MCF 10A (cell line): Measurements from ENCODE around the gene TXNDC15. TPM values are rescaled to one million over a fixed set of nuclear protein-coding genes. Genes with fewer than 3 reads are reported as not detected.

ENCODE experiments used
- BruUV-seq: library from RNA; stranded (reverse); fragments of 400-500 nt; replicated peaks from 2 replicates; lab custom pipeline; 2021; lab: Mats Ljungman, UMichigan
- CTCF ChIA-PET: fragments of 300-600 bp; sonication (Branson Sonifier 250); formaldehyde crosslinking; extraction: SDS; loops from one replicate; lab custom pipeline; 2021; ENCODE audit warnings: antibody characterized with exemption, inconsistent platforms; lab: Yijun Ruan, JAX
- POLR2A ChIA-PET: fragments of 300-600, 350-650 bp; sonication (Branson Sonifier 250); formaldehyde crosslinking; extraction: SDS; loops from one replicate; lab custom pipeline; 2020; ENCODE audit warnings: antibody characterized with exemption, inconsistent platforms; lab: Yijun Ruan, JAX
- DNase-seq: peaks from one replicate; pipeline ENCODE4 v3.0.0-alpha.2; 2018; ENCODE audit not compliant: unreplicated experiment
- H3K27ac Mint-ChIP-seq: one replicate; pipeline ENCODE4 v1.8.0; 2022; ENCODE audit warnings: mild to moderate bottlenecking, low read depth, mixed read lengths; ENCODE audit not compliant: unreplicated experiment
- H3K27me3 Mint-ChIP-seq: one replicate; pipeline ENCODE4 v1.8.0; 2022; ENCODE audit warnings: mixed read lengths; ENCODE audit not compliant: insufficient read depth, unreplicated experiment
- H3K36me3 Mint-ChIP-seq: one replicate; pipeline ENCODE4 v1.8.0; 2022; ENCODE audit warnings: mild to moderate bottlenecking, moderate library complexity, mixed read lengths; ENCODE audit not compliant: insufficient read depth, unreplicated experiment
- H3K4me1 Mint-ChIP-seq: one replicate; pipeline ENCODE4 v1.8.0; 2022; ENCODE audit warnings: mixed read lengths; ENCODE audit not compliant: insufficient read depth, unreplicated experiment
- H3K4me3 Mint-ChIP-seq: one replicate; pipeline ENCODE4 v1.8.0; 2022; ENCODE audit warnings: mild to moderate bottlenecking, moderate library complexity, mixed read lengths; ENCODE audit not compliant: unreplicated experiment
- H3K9me3 Mint-ChIP-seq: one replicate; pipeline ENCODE4 v1.8.0; 2022; ENCODE audit warnings: mixed read lengths; ENCODE audit not compliant: unreplicated experiment
- intact Hi-C: fragments of 100-400 bp; cut with micrococcal nuclease; formaldehyde crosslinking; loops from 2 replicates; pipeline ENCODE4 v1.14.1; 2022
- total RNA-seq: library from RNA; stranded (reverse); gene quantifications from 2 replicates; pipeline ENCODE4 v1.2.3, GENCODE V29; 2022
- TF ChIP-seq, protein P1 (sequence below): fragments of 200-600 bp; IDR thresholded peaks from one replicate; pipeline ENCODE4 v1.8.0; 2022; ENCODE audit warnings: antibody characterized with exemption, mild to moderate bottlenecking; ENCODE audit not compliant: unreplicated experiment

Gene TXNDC15
- total RNA-seq, 1 experiment from 2014 or later: 57.0 TPM

DNA sequence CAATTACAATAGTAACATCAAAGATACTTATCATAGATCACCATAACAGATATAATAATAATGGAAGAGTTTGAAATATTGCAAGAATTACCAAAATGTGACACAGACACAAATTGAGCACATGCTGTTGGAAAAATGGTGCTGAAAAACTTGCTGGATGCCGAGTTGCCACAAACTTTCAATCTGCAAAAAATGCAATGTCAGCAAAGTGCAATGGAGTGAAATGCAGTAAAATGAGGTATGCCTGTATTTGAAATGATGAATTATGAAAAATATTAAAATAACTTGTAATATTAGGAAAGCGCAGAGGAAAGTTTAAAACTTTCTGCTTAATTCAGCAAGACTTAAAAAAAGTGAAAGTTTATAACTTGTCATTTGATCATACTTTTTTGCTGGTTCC, 18.8 kb downstream of the TXNDC15 start:
- no TSS peak for BruUV-seq
- POLR2A ChIA-PET: interaction anchor here (1.3 to 1.4 kb wide), 2 partner anchors 12 to 18 kb away, joined by 3 read pairs; partner anchors contain the start of gene PCBD2
- no peak for DNase-seq
- Mint-ChIP-seq H3K27me3 (no peaks in the 10 kb centered on the region), H3K27ac (no peak overlapping the region), H3K36me3 (peaks cover 64% of the 10 kb centered on the region), H3K4me3 (no peak overlapping the region), H3K4me1 (no peaks in the 10 kb centered on the region), H3K9me3 (no peaks in the 10 kb centered on the region)
- intact Hi-C loops: no loop called here
- TF ChIP-seq, protein P1, sequence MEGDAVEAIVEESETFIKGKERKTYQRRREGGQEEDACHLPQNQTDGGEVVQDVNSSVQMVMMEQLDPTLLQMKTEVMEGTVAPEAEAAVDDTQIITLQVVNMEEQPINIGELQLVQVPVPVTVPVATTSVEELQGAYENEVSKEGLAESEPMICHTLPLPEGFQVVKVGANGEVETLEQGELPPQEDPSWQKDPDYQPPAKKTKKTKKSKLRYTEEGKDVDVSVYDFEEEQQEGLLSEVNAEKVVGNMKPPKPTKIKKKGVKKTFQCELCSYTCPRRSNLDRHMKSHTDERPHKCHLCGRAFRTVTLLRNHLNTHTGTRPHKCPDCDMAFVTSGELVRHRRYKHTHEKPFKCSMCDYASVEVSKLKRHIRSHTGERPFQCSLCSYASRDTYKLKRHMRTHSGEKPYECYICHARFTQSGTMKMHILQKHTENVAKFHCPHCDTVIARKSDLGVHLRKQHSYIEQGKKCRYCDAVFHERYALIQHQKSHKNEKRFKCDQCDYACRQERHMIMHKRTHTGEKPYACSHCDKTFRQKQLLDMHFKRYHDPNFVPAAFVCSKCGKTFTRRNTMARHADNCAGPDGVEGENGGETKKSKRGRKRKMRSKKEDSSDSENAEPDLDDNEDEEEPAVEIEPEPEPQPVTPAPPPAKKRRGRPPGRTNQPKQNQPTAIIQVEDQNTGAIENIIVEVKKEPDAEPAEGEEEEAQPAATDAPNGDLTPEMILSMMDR: no peak
- CTCF ChIA-PET: interaction anchor here (1.5 kb wide), 1 partner anchor 10 kb away, joined by 7 read pairs; no protein-coding TSS in a partner anchor

DNA sequence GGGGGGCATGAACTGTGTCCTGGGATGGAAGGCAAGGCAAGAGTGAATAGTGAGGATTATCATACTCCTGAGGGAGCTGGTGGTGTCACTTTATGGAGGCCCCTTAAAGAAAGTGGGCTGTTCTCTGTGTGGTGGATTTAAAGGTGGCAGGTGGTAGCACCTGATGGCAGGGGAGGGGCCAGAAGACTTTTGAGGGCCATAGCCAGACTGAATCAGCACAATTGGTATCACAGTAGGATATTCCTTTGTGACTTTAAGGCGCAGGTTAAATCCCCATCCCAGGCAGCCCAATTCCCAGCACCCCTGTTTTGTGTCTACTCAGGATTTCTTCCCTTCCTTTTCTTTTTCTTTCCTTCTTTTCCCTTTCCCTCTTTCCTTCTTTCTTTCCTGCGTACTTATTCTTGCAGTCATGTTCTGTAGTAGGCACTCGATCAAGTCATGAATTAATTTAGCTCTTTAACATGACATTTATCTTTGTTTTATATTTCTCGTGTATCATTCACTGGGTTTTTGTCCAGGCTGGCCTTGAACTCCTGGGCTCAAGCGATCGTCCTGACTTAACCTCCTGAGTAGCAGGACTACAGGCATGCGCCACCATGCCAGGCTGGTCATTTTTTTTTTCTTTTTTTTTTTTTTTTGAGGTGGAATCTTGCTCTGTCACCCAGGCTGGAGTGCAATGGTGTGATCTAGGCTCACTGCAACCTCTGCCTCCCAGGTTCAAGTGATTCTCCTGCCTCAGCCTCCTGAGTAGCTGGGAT, 19.8 kb downstream of the TXNDC15 start:
- POLR2A ChIA-PET: no interaction called here
- H3K4me3 Mint-ChIP-seq: no peak overlapping the region
- H3K27ac Mint-ChIP-seq: no peak overlapping the region
- no peaks in the 10 kb centered on the region for H3K4me1 Mint-ChIP-seq
- H3K27me3 Mint-ChIP-seq: no peaks in the 10 kb centered on the region
- H3K9me3 Mint-ChIP-seq: no peaks in the 10 kb centered on the region
- intact Hi-C loops: no loop called here
- TF ChIP-seq, protein P1: no peak
- no TSS peak for BruUV-seq
- DNase-seq: no peak
- CTCF ChIA-PET: interaction anchor here (0.9 to 1.4 kb wide), 2 partner anchors 9 to 10 kb away, joined by 7 read pairs; no protein-coding TSS in a partner anchor
- peaks cover 70% of the 10 kb centered on the region for H3K36me3 Mint-ChIP-seq

DNA sequence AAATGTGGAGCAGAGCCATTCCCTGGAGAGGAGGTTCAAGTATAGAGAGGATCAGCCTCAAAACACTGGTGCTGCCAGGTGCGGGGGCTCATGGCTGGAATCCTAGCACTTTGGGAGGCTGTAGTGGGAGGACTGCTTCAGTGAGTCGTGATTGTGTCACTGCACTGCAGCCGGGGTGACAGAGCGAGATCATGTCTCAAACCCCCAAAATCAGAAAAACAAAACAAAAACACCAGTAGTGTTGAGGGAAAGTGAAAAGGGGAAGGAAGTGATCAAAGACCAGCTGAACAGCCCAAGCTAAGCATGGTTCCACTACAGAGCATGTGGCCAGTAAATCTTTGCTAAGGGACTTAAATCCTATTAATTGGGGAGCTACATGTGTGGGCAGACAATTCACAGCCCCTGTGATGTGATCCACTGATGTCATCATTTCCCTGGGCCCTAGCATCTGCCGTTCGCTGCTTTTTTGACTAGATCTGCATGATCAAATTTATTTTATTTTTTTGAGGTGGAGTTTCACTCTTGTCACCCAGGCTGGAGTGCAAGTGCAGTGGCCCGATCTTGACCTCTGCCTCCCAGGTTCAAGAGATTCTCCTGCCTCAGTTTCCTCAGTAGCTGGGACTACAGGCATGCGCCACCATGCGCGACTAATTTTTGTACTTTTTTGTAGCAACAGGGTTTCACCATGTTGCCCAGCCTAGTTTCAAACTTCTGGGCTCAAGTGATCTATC, 28.1 kb downstream of the TXNDC15 start:
- peaks cover 38% of the 10 kb centered on the region for H3K36me3 Mint-ChIP-seq
- intact Hi-C loops: no loop called here
- no peaks in the 10 kb centered on the region for H3K9me3 Mint-ChIP-seq
- no peak overlapping the region for H3K4me3 Mint-ChIP-seq
- no peak for DNase-seq
- POLR2A ChIA-PET: interaction anchor here (0.7 to 1.6 kb wide), 2 partner anchors 55 to 427 kb away, joined by 3 to 4 read pairs; no protein-coding TSS in a partner anchor
- no peaks in the 10 kb centered on the region for H3K27me3 Mint-ChIP-seq
- TF ChIP-seq, protein P1: no peak
- no peaks in the 10 kb centered on the region for H3K4me1 Mint-ChIP-seq
- H3K27ac Mint-ChIP-seq: no peak overlapping the region
- CTCF ChIA-PET: interaction anchor here (0.6 to 1.5 kb wide), 6 partner anchors 8 to 230 kb away, joined by 3 to 7 read pairs (median 4); no protein-coding TSS in a partner anchor
- no TSS peak for BruUV-seq
